ENCODE measurements around the gene LCK.

- TF ChIP-seq POLR2A (IDR thresholded peaks at IDR 0.05) = no peak
- TF ChIP-seq EP300 (IDR thresholded peaks at IDR 0.05) = no peak
- TF ChIP-seq, protein P1, sequence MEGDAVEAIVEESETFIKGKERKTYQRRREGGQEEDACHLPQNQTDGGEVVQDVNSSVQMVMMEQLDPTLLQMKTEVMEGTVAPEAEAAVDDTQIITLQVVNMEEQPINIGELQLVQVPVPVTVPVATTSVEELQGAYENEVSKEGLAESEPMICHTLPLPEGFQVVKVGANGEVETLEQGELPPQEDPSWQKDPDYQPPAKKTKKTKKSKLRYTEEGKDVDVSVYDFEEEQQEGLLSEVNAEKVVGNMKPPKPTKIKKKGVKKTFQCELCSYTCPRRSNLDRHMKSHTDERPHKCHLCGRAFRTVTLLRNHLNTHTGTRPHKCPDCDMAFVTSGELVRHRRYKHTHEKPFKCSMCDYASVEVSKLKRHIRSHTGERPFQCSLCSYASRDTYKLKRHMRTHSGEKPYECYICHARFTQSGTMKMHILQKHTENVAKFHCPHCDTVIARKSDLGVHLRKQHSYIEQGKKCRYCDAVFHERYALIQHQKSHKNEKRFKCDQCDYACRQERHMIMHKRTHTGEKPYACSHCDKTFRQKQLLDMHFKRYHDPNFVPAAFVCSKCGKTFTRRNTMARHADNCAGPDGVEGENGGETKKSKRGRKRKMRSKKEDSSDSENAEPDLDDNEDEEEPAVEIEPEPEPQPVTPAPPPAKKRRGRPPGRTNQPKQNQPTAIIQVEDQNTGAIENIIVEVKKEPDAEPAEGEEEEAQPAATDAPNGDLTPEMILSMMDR (IDR thresholded peaks at IDR 0.05) = no peak
Measured at GRCh38 chr1:32250893-32251716, at the start of gene LCK.
